ENCODE measurements around the gene RAB3GAP1. TPM values are rescaled to one million over a fixed set of nuclear protein-coding genes. Genes with fewer than 3 reads are reported as not detected.

The RAB3GAP1 gene
- total and polyA plus RNA-seq, 2 donors from 2014 or later: 16.6 to 41.4 TPM

DNA sequence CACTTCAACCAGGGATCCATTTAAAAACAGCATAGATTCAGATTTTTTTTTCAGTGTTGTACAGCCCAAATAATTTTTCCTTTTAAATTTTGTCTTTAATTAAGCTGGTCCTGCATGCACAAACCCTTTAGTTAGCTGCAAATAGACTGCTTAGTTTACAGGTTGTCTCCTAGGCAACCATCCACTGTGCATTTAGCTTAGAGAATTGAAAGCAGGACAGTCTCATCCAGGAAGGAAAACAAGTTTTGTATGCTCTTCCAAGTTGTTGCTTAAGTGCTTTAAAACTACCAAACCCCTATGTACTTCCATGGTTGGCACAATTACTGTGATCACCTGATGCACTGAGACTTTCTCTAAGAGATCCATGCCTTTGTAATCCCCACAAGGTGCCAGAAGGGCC, 4.8 kb upstream of the RAB3GAP1 start, which contains the start of gene MAP3K19:
Gene MAP3K19, minus strand, starts transcription at position 148 of the 400 bp plus-strand sequence. CDS start 22,800 bp downstream, outside the sequence.
- TF ChIP-seq, protein P1, sequence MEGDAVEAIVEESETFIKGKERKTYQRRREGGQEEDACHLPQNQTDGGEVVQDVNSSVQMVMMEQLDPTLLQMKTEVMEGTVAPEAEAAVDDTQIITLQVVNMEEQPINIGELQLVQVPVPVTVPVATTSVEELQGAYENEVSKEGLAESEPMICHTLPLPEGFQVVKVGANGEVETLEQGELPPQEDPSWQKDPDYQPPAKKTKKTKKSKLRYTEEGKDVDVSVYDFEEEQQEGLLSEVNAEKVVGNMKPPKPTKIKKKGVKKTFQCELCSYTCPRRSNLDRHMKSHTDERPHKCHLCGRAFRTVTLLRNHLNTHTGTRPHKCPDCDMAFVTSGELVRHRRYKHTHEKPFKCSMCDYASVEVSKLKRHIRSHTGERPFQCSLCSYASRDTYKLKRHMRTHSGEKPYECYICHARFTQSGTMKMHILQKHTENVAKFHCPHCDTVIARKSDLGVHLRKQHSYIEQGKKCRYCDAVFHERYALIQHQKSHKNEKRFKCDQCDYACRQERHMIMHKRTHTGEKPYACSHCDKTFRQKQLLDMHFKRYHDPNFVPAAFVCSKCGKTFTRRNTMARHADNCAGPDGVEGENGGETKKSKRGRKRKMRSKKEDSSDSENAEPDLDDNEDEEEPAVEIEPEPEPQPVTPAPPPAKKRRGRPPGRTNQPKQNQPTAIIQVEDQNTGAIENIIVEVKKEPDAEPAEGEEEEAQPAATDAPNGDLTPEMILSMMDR (IDR thresholded peaks at IDR 0.05; ENCODE audit: borderline replicate concordance, extremely low read depth, insufficient read depth): no peak
- Histone ChIP-seq H3K27me3 (ENCODE audit: control insufficient read depth, insufficient read depth, low read length) (no peaks in the 10 kb centered on the region), H3K36me3 (ENCODE audit: control insufficient read depth in 2 of 3, insufficient read depth in 3 of 3, low read length in 3 of 3) (no peaks in the 10 kb centered on the region), H3K9ac (ENCODE audit: low read length in 3 of 3) (no peak within 1 kb of the TSS), H3K9me3 (ENCODE audit: control insufficient read depth in 2 of 3, insufficient read depth in 1 of 3, low read length in 3 of 3) (no peaks in the 10 kb centered on the region), H3K4me1 (ENCODE audit: control insufficient read depth in 2 of 3, insufficient read depth in 2 of 3, low read depth in 1 of 3, low read length in 3 of 3) (no peaks in the 10 kb centered on the region), H3K4me3 (ENCODE audit: low read length in 3 of 3) (no peak within 1 kb of the TSS), H3K27ac (ENCODE audit: low read depth in 2 of 2, low read length in 2 of 2) (no peak within 1 kb of the TSS)
- DNase-seq (peak in 1 of 5 donors; percentile 14), FAIRE-seq (no peak)
- intact Hi-C loops (cut with DNase I): no loop called here

DNA sequence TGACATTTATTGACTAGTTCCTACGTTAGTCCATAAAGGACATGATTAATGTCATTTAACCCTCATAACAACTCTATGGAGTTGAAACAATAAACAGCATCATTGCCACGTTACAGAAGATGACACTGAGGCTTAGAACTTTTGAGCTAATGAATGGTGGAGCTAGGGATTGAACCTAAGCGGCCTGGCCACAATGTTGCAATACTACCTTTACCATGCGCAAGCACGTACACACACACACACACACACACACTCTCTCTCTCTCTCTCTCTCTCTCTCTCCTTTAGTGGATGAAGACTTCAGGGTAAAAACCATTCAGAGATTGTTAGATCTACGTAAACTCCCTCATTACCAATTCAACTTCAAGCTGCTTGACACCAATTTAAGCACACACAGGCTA, 4.0 kb upstream of the RAB3GAP1 start:
- H3K9me3 ChIP-seq (ENCODE audit: control insufficient read depth in 2 of 3, insufficient read depth in 1 of 3, low read length in 3 of 3): no peaks in the 10 kb centered on the region
- FAIRE-seq: no peak
- intact Hi-C loops (cut with DNase I): no loop called here
- no peak overlapping the region for H3K9ac ChIP-seq (ENCODE audit: low read length in 3 of 3)
- DNase-seq: no peak
- no peaks in the 10 kb centered on the region for H3K36me3 ChIP-seq (ENCODE audit: control insufficient read depth in 2 of 3, insufficient read depth in 3 of 3, low read length in 3 of 3)
- H3K4me3 ChIP-seq (ENCODE audit: low read length in 3 of 3): no peak overlapping the region
- H3K27ac ChIP-seq (ENCODE audit: low read depth in 2 of 2, low read length in 2 of 2): no peak overlapping the region
- peaks cover 0 to 2% (median 0%) of the 10 kb centered on the region in 3 donors for H3K4me1 ChIP-seq (ENCODE audit: control insufficient read depth in 2 of 3, insufficient read depth in 2 of 3, low read depth in 1 of 3, low read length in 3 of 3)
- no peaks in the 10 kb centered on the region for H3K27me3 ChIP-seq (ENCODE audit: control insufficient read depth, insufficient read depth, low read length)
- TF ChIP-seq, protein P1 (IDR thresholded peaks at IDR 0.05; ENCODE audit: borderline replicate concordance, extremely low read depth, insufficient read depth): no peak

DNA sequence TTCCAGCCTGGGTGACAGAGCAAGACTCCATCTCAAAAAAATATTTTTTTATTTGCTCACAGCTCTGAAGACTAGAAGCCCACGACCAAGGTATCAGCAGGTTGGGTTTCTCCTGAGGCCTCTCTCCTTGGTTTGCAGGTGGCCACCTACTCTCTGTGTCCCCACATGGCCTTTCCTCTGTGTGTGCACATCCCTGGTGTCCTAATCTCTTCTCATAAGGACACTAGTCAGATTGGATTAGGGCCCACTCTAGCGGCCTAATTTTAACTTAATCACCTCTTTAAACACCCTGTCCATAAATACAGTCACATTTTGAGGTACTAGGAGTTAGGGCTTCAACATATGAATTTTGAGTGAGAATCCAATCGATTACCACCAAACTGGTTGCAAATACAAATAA, 2.0 kb upstream of the RAB3GAP1 start:
- no peak overlapping the region for H3K4me3 ChIP-seq (ENCODE audit: low read length in 3 of 3)
- DNase-seq (no peak), FAIRE-seq (no peak)
- no peaks in the 10 kb centered on the region for H3K36me3 ChIP-seq (ENCODE audit: control insufficient read depth in 2 of 3, insufficient read depth in 3 of 3, low read length in 3 of 3)
- H3K27ac ChIP-seq (ENCODE audit: low read depth in 2 of 2, low read length in 2 of 2): no peak overlapping the region
- intact Hi-C loops (cut with DNase I): no loop called here
- no peak overlapping the region for H3K9ac ChIP-seq (ENCODE audit: low read length in 3 of 3)
- no peaks in the 10 kb centered on the region for H3K27me3 ChIP-seq (ENCODE audit: control insufficient read depth, insufficient read depth, low read length)
- TF ChIP-seq, protein P1 (IDR thresholded peaks at IDR 0.05; ENCODE audit: borderline replicate concordance, extremely low read depth, insufficient read depth): no peak
- H3K9me3 ChIP-seq (ENCODE audit: control insufficient read depth in 2 of 3, insufficient read depth in 1 of 3, low read length in 3 of 3): no peaks in the 10 kb centered on the region
- peaks cover 0 to 13% (median 11%) of the 10 kb centered on the region in 3 donors for H3K4me1 ChIP-seq (ENCODE audit: control insufficient read depth in 2 of 3, insufficient read depth in 2 of 3, low read depth in 1 of 3, low read length in 3 of 3)

DNA sequence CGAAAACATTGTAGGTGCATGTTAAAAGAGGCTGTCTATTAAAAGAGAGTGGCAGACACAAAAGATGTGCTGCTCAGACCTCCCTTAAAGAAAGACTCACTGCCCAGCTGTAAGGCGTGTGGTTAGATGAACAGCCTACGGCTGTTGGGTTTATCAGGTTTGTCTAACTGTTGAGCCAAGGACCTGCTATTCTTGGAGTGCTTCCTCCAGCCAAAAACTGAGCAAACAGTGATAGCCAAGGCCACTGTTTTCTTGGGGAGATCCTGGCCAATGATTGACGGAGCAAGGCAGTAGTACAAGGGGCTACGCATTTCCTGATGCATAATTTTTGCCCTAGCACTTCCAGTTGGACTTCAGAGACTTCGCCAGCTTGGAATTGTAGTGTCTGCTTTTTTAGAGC, 1.4 kb upstream of the RAB3GAP1 start:
- no peaks in the 10 kb centered on the region for H3K36me3 ChIP-seq (ENCODE audit: control insufficient read depth in 2 of 3, insufficient read depth in 3 of 3, low read length in 3 of 3)
- TF ChIP-seq, protein P1 (IDR thresholded peaks at IDR 0.05; ENCODE audit: borderline replicate concordance, extremely low read depth, insufficient read depth): no peak
- peaks cover 0 to 13% (median 11%) of the 10 kb centered on the region in 3 donors for H3K4me1 ChIP-seq (ENCODE audit: control insufficient read depth in 2 of 3, insufficient read depth in 2 of 3, low read depth in 1 of 3, low read length in 3 of 3)
- no peak overlapping the region for H3K4me3 ChIP-seq (ENCODE audit: low read length in 3 of 3)
- intact Hi-C loops (cut with DNase I): no loop called here
- no peak overlapping the region for H3K27ac ChIP-seq (ENCODE audit: low read depth in 2 of 2, low read length in 2 of 2)
- no peaks in the 10 kb centered on the region for H3K9me3 ChIP-seq (ENCODE audit: control insufficient read depth in 2 of 3, insufficient read depth in 1 of 3, low read length in 3 of 3)
- H3K27me3 ChIP-seq (ENCODE audit: control insufficient read depth, insufficient read depth, low read length): no peaks in the 10 kb centered on the region
- FAIRE-seq: no peak
- DNase-seq: no peak
- no peak overlapping the region for H3K9ac ChIP-seq (ENCODE audit: low read length in 3 of 3)
